Activated CD4-positive, CD25-positive, alpha-beta regulatory T cell (primary cell): Measurements from ENCODE around the gene ERBB4.

Source experiments
- DNase-seq, 4 experiments: peaks; one replicate each; lab custom pipeline; 2025; lab: John Stamatoyannopoulos, UW

Gene ERBB4

DNA sequence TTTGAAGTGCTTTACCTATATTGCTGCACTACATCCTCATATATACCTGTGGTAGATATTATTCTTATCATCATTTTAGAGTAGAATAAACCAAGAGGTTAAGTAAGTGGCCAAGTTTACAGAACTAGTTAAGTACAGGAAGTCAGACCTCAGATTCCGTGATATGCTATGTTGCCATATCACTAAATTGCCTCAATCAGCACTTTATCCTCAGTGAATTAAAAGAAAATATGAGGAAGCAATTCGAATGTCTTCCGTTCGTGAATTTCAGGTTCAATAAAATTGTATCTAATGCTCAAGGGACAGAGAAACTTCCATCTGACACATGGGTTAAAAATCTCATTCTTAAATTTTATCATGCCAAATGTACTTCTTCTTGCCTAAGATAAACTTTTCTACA lies 1133.6 kb downstream of the ERBB4 start:
- no peak for DNase-seq

DNA sequence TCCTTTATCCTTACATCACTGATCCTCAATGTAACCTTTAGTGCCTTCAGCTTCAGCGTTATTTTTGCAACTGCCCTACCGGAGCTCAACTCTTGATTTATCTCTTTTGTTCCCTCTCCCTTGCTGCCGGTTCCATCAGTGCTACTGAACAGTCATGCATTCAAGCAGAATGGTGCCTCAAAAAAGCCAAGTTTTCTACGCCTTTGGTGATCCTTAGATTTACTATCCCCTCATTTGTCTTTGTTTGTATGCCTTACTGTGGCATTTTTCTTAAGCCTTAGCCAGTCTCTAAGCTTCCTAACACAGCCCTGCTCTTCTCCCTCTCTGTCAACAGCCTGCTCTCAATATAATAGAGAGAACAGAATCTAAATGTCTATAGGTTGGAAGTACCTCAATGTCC lies 1134.5 kb downstream of the ERBB4 start:
- no peak for DNase-seq

DNA sequence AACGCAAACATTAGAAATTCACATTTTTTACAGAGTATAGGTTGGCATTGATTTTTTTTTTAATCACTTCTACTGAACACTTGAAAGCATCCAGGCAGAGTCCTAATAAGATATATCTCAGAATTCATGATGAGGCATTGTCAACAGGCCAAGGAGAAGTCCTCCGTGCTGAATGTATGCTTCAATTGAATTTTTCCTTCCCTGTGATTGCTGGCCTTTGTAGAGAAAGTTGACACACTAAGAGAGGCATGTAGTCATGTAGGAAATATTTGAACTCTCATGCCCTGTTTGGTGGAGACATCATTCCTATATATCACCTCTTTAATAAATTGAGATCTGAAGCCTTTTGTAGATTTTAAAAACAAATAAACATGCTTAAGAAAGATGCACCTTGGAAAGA lies 1137.3 kb downstream of the ERBB4 start:
- DNase-seq: no peak

DNA sequence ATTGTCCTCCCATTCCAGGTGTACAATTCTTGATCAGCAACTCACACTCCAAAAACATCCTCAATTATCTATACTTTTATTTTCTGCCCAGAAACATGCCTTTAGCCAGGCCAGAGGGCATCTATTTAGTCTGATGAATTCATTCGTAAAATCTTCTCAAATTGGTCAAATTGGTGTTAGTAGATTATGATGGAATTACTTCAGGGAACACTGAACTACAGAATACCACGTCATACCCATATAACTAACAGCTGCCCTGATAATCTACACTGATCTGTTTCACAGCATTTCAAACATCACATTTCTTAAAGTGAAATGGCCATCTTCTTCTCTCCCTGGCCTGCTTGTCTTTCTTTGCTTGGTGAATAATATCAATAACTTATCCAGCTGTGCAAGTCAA lies 1140.8 kb downstream of the ERBB4 start:
- no peak for DNase-seq

DNA sequence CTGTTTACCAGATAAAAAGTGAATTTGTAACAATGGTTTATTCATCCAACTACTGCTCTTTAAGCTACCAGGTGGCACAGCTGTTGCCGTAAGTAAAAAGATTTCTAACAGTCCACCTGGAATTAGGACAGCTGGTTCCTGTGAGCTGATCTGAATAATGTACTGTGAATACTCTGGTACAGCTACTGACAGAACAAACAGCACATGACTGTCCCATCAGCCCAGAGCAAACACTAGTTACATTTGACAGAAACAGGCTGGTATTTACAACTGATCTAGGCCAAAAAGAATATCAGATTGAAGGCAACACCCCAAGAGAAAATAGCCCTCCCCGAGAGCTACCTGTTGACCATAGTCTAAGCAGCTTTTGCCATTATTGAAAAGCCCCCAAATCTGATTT lies 1141.8 kb downstream of the ERBB4 start:
- no peak for DNase-seq

DNA sequence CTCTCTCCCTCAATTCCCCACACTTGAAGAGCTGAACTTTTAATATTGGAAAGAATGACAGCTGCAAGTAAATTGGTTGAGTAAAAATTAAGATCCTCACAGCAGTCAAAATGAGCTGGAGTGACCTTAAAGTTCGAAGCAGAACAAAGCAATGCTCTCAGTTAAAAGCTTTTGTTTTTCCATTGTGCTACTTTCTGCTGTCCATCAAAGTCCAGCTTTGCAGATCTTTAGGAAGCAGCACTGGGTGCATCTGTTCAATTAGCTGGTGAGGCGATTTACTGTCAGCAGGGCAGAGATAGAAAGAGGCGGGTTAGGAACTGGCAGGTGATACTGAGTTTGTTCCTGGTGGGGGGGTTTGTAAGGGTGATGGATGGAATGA lies 1147.4 kb downstream of the ERBB4 start:
- no peak for DNase-seq

DNA sequence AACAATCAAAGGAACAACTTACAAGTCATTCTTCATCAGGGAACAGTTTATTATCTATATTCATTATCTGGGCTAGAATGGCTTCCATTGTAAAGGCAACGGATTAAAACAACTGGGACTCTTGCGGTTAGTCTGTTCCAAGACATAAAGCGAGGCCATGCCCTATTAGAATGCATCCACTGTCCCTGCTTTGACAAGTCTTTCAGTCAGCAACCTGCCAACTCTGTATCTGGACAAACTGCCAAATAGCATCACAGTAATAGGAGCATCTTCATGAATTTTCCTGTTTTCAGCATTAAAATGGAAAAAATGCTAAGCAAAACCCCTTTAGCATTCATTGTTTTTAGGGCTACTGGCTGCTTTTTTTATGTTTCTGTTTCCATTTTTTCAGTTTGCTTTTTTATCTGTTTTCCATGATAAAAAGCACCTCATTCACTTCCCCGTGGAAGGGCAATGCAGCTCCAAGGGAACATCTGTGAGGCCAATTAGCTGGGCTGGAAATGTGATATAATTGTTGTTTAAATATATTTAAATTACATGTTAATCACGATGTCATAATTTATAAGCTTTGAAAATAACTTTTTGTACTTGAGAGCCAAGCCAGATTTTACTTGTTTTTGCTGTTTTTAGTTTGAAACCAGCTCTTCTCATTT lies 1147.9 kb downstream of the ERBB4 start:
- no peak for DNase-seq

DNA sequence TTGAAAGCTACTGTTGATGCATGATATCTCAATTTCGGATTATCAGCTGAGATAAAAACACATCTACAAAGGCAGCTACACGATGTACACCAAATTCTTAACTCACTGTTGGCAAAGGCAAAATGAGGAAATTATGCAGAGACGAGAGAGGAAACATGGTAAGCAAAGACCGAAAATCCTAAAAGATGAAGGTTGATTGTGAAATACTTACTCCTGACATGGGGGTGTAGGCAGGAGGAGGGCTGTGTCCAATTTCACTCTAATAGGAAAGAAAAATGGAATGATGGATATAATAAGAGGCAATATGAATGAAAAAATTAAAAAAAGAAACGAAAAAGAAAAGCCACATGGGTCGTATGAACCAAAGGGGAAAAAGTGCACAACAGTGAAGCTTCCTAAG lies 1150.9 kb downstream of the ERBB4 start:
- DNase-seq: no peak

DNA sequence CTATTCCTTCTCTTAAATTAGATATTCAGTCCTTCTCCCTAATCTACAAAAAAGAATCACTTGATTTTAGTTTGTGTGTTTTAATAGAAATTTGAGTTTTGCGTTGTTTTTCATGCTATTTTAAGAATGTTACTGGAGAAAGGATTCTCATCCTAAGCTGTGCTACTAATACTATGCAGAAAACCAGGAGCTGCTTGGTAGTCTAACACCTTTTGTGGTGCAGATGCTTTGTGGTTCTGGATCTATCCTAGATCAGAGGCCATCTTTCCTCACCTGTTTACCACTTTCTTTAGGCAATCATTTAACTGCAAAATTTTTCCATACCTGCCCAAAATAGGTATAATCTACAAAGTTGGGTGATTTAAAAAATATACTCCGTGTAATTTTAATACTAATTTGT lies 1158.6 kb downstream of the ERBB4 start:
- DNase-seq: no peak

DNA sequence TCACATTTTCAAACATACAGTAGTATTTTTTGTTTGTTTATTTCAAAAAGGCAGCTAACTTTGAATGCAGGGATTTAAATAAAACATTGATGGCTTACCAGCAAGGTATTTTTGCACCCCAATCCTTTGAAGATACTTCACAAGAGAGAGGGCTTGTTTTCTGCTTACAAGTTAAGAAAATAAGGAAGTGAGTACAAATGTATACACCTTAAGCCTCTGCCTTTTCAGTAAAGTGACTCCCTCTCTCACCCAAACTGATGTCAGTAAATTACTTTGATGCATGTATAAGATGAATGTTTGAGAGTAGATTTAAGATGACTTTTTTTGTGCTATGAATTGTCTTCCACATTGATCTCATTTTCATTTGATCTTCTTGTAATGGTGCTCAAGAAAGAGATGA lies 1162.2 kb downstream of the ERBB4 start:
- no peak for DNase-seq

DNA sequence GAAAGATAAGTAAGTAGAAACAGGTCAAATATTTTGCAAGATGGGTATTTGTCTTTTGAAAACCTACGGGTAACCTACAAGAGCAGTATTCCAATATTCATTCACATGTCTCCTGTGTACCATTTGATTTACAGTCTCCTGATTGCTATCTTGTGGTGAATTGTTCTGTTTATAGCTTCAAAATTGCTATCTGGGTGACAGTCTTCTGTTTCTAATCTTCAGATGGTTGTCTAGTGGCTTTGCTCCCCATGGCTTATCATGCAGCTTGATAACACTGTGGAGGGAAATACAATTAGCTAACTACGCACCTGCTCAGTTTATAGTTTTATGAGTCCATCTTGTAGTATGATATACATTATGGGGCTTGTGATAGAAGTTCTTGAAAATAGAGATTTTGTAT lies 1165.4 kb downstream of the ERBB4 start:
- no peak for DNase-seq

DNA sequence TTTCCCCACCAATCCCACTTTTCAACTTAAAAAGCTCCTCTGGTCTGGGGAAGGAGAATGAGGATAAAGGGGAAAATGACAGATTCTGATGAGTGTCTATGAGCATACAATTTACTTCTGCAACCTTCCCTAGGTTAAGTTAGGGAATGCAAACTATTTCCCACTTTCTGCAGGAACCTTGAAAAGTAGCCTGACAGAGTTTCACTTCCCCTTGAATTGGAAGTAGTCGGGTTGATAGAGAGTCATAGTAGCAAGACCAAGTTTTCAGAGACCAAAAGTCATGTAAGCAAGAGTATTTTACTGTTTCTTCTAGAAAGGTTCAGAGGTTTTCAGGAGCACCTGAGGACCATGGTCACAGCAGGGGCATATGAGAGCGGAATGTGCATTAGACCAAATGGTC lies 1167.1 kb downstream of the ERBB4 start:
- no peak for DNase-seq

DNA sequence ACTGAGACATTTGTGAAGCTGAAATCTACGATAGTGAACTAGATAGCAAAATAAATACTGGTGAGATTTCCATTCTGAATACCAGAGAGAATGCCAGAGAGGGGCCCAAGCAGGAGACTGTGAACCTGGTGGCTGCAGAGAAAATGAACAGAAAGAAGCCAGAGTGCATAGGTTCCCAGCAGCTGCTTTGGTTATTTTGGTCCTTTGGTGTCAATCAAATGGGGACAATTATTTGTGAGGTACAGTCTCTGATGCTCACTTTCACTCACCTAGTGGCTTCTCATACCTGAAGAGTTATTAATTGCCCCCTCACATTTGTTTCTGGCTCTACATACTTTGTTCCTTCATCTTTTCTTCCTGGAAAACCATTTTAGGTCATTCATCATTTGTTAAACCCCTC lies 1170.1 kb downstream of the ERBB4 start:
- DNase-seq: no peak

DNA sequence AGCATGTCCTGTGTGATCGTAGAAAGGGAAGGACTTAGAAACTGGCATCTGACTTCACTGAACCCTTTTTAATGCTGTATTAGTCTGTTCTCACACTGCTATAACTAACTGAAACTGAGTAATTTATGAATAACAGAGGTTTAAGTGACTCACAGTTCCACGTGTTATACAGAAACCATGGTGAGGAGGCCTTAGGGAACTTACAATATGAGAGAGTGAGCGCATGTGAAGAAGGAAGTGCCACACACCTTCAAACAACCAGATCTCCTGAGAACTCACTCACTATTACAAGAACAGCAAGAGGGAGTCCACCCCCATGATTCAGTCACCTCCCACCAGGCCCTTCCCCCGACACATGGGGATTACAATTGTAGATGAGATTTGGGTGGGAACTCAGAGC lies 1170.9 kb downstream of the ERBB4 start:
- no peak for DNase-seq

DNA sequence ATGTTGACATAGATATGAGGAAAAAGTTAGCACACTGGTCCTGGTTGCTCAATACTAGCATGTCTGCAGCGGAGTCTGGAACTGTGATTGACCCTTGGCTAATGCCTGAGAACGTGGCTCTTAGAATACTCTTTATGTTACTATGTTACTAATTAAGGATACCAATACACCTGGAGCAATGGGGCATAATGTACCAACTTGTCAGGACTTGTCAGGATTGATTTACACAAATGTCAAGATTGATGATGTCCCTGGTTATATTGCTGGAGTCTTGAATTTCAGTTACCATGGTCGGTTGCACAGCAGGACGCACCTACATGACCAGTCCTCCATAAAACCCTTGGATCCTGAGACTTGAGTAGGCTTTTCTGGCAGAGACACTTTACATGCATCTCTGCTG lies 1171.3 kb downstream of the ERBB4 start:
- no peak for DNase-seq

DNA sequence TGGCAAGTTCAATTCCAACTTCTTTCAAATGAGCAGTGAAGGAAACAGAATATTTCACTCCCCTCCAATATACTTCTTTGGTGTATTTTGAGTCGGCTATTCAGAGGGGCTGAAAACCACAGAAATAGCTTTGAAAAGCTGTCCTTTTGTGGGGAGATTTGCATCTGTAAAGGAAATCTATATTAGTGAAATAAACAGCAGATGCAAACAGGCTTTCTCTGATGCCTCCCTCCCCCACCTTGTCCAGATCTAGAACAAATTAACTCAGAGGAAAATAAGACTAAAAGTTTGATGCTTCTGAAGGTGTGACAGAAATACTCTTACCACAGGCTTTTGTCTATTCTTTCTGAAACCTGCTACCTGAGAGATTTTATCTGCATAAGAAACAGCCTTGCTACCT lies 1173.7 kb downstream of the ERBB4 start:
- no peak for DNase-seq

DNA sequence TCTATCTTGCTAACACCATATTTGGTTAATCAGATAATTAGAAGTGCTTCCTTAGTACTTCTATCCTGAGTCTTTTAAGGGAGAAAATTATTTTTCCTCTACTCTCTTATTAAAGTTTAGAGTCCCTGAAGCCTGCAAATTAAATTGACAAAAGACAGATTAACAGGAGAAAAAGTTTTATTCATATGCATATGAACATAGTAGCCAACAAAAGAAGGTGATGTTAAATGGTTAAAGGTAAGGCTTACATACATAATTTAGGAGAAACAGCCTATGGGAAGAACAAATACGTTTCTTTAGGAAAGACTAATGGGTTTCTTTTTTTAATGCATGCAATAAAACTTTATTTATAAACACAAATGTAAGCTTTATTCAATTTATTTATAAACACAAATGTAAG lies 1177.2 kb downstream of the ERBB4 start:
- DNase-seq: no peak

DNA sequence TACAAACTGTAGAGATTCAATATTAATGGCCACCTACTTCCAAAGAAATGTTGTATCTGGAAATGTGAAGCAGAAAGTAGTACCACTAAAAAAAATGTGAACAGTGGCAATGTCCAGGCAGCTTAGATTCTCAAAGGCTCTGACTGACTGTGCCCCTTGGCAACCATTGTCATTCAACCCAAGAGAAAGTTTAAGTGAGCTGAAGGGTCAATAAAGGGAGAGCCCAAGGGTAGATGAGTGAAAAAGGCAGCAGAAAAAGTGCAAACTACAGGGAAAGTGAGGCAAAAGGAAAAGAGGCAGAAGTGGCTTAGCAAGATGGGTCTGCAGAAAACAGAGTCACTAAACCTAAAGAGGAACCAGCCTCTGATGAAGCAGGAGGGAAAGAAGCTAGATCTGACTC lies 1179.3 kb downstream of the ERBB4 start:
- no peak for DNase-seq

DNA sequence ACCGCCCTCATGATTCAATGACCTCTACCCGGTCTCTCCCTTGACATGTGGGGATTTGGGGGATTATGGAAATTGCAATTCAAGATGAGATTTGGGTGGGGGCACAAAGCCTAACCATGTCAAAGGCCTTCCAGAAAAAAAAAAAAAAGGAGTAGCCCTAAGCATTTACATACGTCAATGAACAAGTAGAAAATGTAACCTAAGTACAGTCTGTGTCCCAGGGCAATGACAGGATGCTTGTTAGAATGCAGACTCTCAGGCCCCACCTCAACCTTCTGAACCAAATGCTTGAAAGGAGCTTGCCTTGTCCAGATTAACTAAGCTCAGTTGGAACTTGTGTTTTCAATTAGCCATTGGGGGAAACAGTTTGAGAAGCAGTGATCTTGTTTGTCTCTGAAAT lies 1180.1 kb downstream of the ERBB4 start:
- DNase-seq: no peak

DNA sequence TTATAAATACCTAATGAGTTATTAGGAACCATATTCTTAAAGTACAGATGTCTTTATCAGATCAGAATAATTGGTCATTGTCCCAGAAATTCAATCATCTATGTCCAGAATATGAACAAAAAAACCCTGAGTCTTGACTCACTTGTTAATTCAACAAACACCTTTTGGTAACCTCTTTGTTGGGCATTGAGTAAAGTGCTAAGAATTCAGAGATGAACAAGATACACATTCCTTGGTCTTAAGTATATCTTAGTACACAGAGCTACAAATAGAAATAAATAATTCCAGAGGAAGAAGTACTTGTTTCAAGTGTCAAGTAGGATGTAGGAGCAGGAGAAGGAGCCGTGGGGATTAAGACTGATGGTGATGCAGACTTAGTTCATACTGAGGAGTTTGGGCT lies 1184.1 kb downstream of the ERBB4 start:
- no peak for DNase-seq

DNA sequence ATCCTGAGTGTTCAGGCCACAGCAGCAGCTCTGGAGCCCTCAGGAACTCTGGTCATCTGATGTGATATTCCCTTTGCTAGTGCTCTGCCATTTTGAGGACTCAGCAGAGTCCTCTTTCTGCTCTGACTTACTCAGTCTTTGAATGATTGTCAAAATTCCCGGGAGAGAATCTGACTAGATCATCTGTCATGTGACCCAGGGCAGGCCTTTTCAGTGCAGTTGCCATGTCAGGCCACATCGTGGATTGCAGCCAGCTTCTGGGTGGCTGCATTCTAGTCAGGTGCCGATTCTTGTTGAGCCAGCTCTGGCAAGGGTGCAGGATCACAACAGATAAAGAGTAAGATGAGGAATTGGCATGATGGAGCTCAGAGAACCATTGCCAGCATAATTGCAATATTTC lies 1186.6 kb downstream of the ERBB4 start:
- DNase-seq: no peak

DNA sequence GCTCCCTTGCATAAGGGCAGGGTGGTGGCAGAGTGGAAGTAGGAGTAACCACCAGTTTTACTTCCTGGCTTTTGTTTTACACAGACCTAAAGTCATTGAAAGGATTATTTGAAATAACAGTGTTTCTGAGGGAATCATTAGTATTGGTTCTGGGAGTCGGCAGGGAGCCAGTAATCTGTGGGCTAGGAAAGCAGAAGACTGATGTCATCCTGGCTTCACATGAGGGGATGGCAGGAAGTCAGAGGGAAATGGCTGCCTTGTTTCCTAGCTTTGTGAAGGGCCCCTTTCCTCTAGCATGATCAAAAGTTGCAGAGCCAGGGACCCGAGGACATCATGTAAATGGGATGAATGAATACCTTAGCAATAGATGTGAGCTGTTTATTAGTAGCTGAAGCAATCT lies 1189.6 kb downstream of the ERBB4 start:
- DNase-seq: no peak

DNA sequence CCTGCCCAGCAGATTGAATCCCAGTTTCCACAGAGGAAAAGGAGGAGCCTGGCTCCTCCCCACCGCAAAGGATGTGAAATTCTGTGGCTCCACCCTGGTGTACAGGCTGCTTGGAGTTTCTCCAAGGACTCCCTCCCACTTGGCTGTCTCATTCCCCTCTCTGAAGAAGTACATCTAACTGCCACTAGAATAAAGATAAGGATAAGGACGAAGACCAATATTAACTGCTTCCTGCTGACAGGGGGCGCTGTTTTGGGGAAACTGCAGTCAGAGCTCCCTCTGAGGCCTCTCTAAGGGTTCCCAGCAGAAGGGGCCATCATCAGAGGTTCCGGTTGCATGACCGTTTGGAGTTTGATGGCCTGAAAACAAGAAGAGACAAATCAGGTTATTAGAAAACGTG lies 1191.3 kb downstream of the ERBB4 start:
- no peak for DNase-seq

DNA sequence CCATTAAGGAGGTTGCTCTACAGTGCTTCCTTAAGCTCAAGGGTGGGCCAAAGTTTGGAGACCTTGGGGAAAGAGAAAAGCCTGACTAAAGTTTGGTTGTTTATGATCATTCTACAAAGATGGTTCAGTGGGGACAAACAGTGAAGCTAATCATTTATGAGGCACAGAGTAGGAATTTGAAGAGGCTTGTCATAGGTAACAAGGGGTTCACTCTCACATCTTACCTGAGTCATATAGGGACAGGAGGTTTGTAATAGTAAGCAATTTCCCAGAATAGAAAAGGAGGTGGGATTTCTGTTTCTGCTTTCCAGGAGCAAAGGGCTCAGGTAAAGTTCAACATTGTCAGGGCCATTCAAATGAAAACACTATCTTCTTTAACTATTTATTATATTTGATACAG lies 1194.3 kb downstream of the ERBB4 start:
- no peak for DNase-seq

DNA sequence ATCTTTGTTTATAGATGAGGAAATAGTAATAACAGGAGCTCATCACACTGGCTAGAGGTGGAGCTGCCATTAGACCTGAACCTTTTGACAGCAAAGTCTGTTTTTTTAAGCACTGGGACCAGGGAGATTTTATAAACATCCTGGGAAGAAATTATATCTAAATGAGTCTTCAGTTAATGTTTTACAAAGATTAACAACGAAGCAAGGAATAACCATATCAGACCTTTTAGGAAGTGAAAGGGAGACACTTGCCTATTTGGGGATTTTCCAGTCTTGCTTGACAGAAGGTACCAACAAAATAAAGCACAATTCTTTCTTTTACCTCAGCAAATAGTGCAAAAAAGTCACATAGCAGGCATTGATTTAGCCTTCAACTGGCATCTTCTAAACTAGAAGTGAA lies 1205.2 kb downstream of the ERBB4 start:
- no peak for DNase-seq
